Panc1 (cell line): ENCODE data around the gene NECTIN1. TPM values are rescaled to one million over a fixed set of nuclear protein-coding genes. Genes with fewer than 3 reads are reported as not detected.

Source experiments
- ATAC-seq: fragments of 200-7000 bp; cut with Tn5 transposase; 2 replicates; pipeline ENCODE4 v1.9.1; 2020; ENCODE audit warnings: mild to moderate bottlenecking, moderate library complexity
- BruUV-seq: library from RNA; stranded (reverse); fragments of 400-500 nt; replicated peaks from 2 replicates; lab custom pipeline; 2021; lab: Mats Ljungman, UMichigan
- CTCF ChIA-PET: fragments of 300-600 bp; sonication (Branson Sonifier 250); formaldehyde crosslinking; loops from one replicate; lab custom pipeline; 2022; ENCODE audit warnings: antibody characterized with exemption; lab: Charles Lee
- POLR2A ChIA-PET: fragments of 300-600 bp; sonication (Branson Sonifier 250); formaldehyde crosslinking; loops from one replicate; lab custom pipeline; 2022; ENCODE audit warnings: antibody characterized with exemption; lab: Charles Lee
- DNase-seq: peaks from one replicate; pipeline ENCODE4 v3.0.0-alpha.2; 2010; ENCODE audit warnings: low read depth, low spot score
- H3K27ac ChIP-seq: 2 replicates; pipeline ENCODE4 v1.5.1; 2011; ENCODE audit warnings: mild to moderate bottlenecking, low read length, inconsistent platforms
- H3K27me3 ChIP-seq: fragments of 200-500 bp; sonication (Bioruptor generic); 2 replicates; pipeline ENCODE4 v1.6.0; 2014; ENCODE audit warnings: low read length, inconsistent platforms; ENCODE audit not compliant: control insufficient read depth, insufficient read depth
- H3K36me3 ChIP-seq: fragments of 200-500 bp; sonication (Bioruptor generic); 2 replicates; pipeline ENCODE4 v1.5.1; 2014; ENCODE audit warnings: inconsistent platforms, mild to moderate bottlenecking, low read length, moderate library complexity; ENCODE audit not compliant: control insufficient read depth, insufficient read depth
- H3K4me1 ChIP-seq: 2 replicates; pipeline ENCODE4 v1.5.1; 2011; ENCODE audit warnings: inconsistent platforms, mild to moderate bottlenecking, low read length, moderate library complexity; ENCODE audit not compliant: control insufficient read depth, insufficient read depth
- H3K4me3 ChIP-seq, 2 experiments: 2 replicates each; pipeline ENCODE4 v1.5.1; 2011 to 2012; ENCODE audit warnings: low read depth in 2 of 2, low read length in 2 of 2, mild to moderate bottlenecking in 2 of 2, inconsistent platforms in 1 of 2, moderate library complexity in 1 of 2
- H3K9me3 ChIP-seq: fragments of 200-500 bp; sonication (Bioruptor generic); 2 replicates; pipeline ENCODE4 v1.5.1; 2014; ENCODE audit warnings: low read depth, mild to moderate bottlenecking, inconsistent platforms, low read length, moderate library complexity; ENCODE audit not compliant: control insufficient read depth, insufficient read depth
- POLR2AphosphoS5 ChIP-seq: IDR thresholded peaks from 2 replicates; pipeline ENCODE4 v1.6.1; 2012; ENCODE audit warnings: mild to moderate bottlenecking, low read depth, low read length, moderate library complexity
- SIN3A ChIP-seq: IDR thresholded peaks from 2 replicates; pipeline ENCODE4 v1.6.1; 2012; ENCODE audit warnings: low read depth, mild to moderate bottlenecking, low read length, moderate library complexity, borderline replicate concordance; ENCODE audit not compliant: insufficient read depth
- TCF7L2 ChIP-seq: IDR thresholded peaks from 2 replicates; pipeline ENCODE4 v1.6.1; 2011; ENCODE audit warnings: mild to moderate bottlenecking, low read depth, low read length, inconsistent platforms
- in situ Hi-C: cut with HindIII; loops from 2 replicates; pipeline ENCODE4 v1.10.0; 2016; ENCODE audit warnings: low sequenced_read_pairs, low pct_unique_long_range_greater_than_20kb
- intact Hi-C: fragments of 100-400 bp; cut with micrococcal nuclease; formaldehyde crosslinking; loops from one replicate; pipeline ENCODE4 v1.10.0; 2022; ENCODE audit not compliant: unreplicated experiment
- total RNA-seq: library from RNA; stranded (reverse); gene quantifications from one replicate; pipeline ENCODE4 v1.2.1, GENCODE V29; 2021; ENCODE audit not compliant: unreplicated experiment
- TF ChIP-seq, protein P1 (sequence below): fragments of 450-650 bp; IDR thresholded peaks from 2 replicates; pipeline ENCODE4 v1.5.1; 2017; ENCODE audit warnings: mild to moderate bottlenecking
- TF ChIP-seq, protein P2 (sequence below), 2 experiments: IDR thresholded peaks; 2 replicates each; pipeline ENCODE4 v1.6.1; 2011 to 2012; ENCODE audit warnings: low read depth in 2 of 2, control low read depth in 1 of 2, low read length in 1 of 2, mild to moderate bottlenecking in 1 of 2, moderate library complexity in 1 of 2; ENCODE audit not compliant: insufficient read depth in 1 of 2

Gene NECTIN1
- total RNA-seq, 1 experiment from 2014 or later = 14.6 TPM

DNA sequence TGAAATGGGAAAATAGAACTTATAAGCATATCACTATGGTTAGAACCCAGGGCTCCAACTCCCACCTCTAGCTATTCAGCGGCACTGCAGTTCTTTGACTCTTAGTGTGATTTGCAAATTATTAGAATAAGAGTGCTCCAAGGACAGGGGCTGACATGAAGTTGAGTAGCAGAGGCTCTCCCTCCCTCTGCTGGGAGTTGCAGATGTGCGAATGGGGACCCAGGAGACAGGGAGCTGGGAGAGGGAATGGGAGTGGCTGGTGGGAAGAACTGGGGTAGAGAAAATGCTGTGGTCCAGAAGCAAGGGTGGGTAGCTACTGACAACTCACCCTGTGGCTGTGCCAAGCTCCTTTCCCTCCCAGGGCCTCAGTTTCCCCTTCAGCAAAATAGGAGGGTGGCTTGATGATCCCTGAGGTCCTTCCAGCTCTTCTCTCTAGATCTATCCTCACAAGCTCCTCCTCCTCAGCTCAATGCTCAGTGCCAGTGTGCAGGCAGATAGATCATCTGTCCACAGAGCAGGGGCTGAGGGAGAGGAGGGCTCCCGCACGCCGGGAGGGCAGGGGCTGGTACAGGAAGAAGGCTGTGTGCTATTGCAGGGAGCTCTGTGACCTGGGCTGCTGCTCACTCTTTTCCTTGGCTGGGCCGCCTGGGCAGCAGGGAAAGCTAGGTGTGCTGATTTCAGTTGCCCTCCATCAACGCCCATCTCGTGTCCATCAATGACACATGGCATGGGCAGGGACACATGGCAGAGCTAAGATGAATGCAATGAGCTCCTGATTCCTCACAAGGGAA lies 99.0 kb downstream of the NECTIN1 start:
- Histone ChIP-seq H3K4me3 (no peak overlapping the region), H3K9me3 (no peaks in the 10 kb centered on the region), H3K36me3 (no peaks in the 10 kb centered on the region), H3K27ac (no peak overlapping the region), H3K27me3 (no peaks in the 10 kb centered on the region), H3K4me1 (no peaks in the 10 kb centered on the region)
- no TSS peak for BruUV-seq
- ChIA-PET CTCF (no interaction called here), POLR2A (no interaction called here)
- intact Hi-C loops = no loop called here
- no peak for ATAC-seq
- TF ChIP-seq, protein P1, sequence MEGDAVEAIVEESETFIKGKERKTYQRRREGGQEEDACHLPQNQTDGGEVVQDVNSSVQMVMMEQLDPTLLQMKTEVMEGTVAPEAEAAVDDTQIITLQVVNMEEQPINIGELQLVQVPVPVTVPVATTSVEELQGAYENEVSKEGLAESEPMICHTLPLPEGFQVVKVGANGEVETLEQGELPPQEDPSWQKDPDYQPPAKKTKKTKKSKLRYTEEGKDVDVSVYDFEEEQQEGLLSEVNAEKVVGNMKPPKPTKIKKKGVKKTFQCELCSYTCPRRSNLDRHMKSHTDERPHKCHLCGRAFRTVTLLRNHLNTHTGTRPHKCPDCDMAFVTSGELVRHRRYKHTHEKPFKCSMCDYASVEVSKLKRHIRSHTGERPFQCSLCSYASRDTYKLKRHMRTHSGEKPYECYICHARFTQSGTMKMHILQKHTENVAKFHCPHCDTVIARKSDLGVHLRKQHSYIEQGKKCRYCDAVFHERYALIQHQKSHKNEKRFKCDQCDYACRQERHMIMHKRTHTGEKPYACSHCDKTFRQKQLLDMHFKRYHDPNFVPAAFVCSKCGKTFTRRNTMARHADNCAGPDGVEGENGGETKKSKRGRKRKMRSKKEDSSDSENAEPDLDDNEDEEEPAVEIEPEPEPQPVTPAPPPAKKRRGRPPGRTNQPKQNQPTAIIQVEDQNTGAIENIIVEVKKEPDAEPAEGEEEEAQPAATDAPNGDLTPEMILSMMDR = no peak
- no peak for DNase-seq
- in situ Hi-C loops = no loop called here

DNA sequence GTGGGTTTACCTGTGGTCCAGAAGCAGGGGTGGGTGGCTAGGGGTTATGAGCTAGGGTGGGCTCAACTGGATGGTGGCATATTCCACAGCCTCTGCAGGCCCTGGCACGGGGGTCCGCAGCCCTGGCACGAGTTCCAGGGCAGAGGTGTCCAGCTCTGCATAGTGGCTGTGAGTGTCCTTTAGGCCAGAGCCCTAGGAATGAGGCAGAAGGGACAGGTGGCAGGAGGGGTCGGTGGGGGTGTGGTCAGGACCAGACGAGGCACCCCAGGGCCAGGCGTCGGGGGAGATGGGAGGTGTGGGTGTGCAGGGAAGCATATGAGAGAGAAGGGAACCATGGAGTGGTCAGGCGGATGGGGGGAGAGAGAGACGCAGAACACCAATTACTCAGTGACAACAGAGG lies 99.9 kb downstream of the NECTIN1 start:
- ChIA-PET CTCF (no interaction called here), POLR2A (no interaction called here)
- Histone ChIP-seq H3K27me3 (no peaks in the 10 kb centered on the region), H3K36me3 (no peaks in the 10 kb centered on the region), H3K27ac (no peak overlapping the region), H3K9me3 (no peaks in the 10 kb centered on the region), H3K4me3 (no peak overlapping the region), H3K4me1 (no peaks in the 10 kb centered on the region)
- BruUV-seq = no TSS peak
- ATAC-seq = no peak
- DNase-seq = no peak
- TF ChIP-seq POLR2AphosphoS5 (no peak), SIN3A (no peak), TCF7L2 (no peak)
- TF ChIP-seq, protein P1 = no peak
- TF ChIP-seq, protein P2, sequence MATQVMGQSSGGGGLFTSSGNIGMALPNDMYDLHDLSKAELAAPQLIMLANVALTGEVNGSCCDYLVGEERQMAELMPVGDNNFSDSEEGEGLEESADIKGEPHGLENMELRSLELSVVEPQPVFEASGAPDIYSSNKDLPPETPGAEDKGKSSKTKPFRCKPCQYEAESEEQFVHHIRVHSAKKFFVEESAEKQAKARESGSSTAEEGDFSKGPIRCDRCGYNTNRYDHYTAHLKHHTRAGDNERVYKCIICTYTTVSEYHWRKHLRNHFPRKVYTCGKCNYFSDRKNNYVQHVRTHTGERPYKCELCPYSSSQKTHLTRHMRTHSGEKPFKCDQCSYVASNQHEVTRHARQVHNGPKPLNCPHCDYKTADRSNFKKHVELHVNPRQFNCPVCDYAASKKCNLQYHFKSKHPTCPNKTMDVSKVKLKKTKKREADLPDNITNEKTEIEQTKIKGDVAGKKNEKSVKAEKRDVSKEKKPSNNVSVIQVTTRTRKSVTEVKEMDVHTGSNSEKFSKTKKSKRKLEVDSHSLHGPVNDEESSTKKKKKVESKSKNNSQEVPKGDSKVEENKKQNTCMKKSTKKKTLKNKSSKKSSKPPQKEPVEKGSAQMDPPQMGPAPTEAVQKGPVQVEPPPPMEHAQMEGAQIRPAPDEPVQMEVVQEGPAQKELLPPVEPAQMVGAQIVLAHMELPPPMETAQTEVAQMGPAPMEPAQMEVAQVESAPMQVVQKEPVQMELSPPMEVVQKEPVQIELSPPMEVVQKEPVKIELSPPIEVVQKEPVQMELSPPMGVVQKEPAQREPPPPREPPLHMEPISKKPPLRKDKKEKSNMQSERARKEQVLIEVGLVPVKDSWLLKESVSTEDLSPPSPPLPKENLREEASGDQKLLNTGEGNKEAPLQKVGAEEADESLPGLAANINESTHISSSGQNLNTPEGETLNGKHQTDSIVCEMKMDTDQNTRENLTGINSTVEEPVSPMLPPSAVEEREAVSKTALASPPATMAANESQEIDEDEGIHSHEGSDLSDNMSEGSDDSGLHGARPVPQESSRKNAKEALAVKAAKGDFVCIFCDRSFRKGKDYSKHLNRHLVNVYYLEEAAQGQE (IDR thresholded peaks at IDR 0.05; ENCODE audit: insufficient read depth in 1 of 2, low read depth in 2 of 2, low read length in 1 of 2) = no peak
- intact Hi-C loops = no loop called here
- in situ Hi-C loops = no loop called here
